Germinal center (tissue), 1 donor: ENCODE data around the gene P2RY2.

Experiments used
- DNase-seq: peaks from one replicate; pipeline ENCODE4 v3.0.0; 2012; ENCODE audit warnings: mixed read lengths, low spot score

Gene P2RY2

DNA sequence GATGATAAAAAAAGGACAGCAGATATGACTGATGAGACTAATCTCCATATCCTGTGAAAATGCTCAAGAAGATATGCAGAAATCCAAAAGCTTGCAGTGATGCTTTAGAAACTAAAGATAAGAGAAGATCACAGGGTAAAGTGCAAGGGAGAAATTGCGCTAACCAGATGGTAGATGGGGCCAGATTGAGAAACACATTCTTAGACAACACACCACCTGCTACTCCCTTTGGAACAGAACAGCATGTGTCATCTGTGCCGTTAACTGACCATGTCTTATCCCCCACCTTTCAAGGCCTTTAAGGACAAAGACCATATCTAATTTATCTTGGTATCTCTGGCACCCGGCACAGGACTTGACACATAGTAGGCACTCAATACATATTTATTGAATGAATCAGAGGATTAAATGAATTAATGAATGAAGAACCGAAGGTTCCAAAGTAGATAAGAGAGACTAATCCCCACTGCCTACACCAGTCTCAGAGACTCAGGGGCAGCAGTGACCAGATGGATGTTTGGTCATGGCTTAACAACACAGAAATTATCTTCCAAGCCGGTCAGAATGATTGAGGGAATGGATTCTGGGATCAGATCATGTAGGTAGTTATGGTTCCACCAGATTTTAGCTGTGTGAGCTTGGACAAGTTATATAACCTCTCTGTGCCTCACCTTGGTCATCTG is 12.3 kb upstream of the P2RY2 start:
- no peak for DNase-seq

DNA sequence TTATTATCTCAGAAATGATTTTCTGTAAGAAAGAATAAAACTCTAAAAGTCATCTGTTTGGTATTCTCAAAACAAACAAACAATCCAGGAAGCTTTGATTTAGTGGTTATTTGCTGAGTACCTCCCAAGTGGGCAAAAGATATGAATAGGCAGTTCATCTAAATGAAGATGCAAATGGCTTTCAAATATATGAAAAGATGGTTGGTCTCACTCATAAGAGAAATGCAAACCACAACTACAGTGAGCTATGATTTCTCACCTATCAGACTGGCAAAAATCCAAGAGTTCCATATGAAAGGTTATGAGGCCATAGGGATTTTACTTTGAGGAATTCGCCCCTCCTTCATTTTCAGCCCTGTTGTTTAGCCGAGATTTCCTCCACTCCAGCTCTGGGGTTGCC is 11.3 kb upstream of the P2RY2 start:
- no peak for DNase-seq

DNA sequence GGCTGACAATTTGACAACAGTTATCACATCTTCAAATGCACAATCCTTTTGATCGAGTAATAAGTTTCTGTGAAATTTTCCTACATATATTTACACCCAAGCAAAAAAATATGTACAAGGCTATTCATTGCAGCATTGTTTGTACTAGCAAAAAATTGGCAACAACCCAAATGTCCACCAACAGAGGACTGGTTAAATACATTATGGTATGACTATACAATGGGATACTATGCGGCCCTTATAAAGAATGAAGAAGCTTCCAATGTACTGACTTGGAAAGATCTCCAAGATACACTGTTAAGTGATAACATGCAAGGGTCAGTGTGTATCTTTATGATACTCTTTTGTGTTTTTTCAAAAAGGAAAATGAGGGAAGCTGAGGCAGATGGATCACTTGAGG is 8.2 kb upstream of the P2RY2 start:
- DNase-seq = no peak

DNA sequence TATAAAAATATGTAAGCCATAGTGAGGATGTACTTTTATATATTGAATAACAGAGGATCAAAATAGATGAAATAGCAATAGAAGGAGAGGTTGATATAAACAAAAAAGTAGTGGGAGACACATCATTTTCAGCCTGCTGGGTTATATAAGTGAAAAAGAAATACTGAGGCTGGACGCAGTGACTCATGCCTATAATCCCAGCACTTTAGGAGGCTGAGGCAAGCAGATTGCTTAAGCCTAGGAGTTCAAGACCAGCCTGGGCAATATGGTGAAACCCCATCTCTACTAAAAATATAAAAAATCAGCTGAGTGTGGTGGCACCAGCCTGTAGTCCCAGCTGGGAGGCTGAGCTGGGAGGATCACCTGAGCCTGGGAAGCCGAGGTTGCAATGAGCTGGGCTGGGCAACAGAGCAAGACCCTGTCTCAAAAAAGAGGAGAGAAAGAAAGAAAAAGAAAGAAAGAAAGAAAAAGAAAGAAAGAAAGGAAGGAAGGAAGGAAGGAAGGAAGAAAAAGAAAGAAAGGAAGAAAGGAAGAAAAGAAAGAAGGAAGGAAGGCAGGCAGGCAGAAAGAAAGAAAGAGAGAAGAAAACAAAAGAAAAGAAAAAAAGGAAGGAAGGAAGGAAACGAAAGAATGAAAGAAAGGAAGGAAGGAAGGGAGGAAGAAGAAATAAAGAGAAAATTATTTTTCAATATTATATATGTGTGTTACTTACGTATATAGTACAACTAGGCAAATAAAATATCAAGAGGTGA is 7.0 kb upstream of the P2RY2 start:
- no peak for DNase-seq

DNA sequence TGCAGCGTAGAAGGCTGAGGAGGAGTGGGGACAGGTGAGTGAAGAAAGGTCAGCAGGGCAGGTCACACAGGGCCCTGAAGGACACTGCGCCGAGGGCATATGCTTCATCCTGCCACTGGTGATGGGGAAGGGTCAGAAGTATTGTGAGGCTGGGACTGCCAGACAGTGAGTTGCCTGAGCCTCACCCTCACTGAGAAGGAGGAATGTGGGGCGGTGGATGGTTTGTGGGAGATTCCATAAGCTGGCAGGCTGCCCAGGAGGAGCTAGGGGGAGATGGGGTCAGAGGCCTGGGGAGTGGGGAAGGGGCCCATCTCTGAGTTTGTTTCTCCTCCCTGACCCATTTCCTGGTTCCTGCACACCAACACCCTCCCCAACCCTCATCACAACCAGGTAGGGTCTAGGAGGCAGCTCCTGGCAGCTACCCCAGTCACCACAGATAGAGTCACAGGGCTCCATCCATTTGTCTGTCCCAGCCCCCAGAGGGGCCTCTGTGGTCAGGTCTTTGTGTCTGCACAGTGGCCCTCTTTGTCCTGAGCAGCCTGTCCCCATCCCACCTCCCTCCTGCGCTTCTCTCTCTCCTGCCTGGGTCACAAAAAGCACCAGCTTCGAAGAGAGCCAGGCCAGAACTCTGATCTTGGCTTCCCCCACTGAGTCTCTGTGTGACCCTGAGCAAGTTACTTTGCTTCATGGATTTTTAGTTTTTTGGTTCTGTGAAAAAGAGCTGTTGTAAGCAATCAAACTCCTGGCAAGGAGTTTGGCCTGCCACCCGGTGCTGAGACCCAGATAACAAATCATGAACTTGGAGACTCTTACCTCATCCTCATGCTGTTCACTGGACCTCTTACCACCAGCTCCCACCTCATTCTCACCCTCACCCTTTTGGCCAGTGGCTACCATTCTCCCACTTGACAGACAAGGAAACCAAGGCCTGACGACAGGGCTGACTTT is 4.6 kb upstream of the P2RY2 start:
- no peak for DNase-seq

DNA sequence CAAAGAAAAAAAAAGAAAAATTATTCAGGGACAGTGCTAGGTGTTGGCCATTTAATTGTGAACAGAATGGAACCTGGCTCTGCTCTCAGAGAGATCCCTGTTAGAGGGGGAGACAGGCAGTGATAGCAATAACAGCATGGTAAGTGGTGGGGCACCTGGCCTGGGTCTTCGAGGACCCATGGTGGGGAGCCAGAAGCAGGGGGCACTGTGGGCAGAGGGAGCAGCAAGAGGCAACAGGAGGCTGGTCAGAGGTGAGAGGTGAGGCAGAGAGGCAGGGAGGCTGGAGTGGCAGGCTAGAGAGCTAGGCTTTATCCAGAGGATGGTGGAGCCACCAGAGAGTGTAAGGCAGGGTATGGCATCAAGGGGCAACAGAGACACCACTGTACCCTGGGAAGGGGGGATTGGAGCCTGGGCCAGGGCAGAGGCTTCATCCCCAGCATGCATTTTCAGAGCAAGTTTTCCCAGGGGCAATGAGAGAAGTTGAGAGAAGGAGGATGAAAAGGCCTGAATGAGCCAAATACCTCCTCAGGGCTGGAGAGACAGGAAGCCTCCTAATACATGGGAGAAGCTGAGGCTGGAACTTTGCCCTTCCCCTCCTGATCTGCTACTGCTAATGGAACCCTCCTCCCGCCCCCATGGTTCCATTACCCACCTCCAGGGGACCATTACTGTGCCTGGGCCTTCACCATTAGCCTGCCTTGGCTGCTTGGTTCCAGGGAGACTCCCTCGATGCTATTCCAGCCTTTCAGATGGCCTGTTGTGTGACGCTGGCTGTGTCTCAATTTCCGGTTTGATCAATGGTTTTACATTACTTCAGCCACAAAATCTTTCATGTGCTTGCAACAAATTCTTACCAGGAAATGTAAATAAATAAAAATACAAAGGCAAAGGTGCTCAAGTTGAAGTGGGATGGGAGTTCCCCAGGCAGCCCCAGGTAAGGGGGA is 2.6 kb upstream of the P2RY2 start:
- DNase-seq = no peak

DNA sequence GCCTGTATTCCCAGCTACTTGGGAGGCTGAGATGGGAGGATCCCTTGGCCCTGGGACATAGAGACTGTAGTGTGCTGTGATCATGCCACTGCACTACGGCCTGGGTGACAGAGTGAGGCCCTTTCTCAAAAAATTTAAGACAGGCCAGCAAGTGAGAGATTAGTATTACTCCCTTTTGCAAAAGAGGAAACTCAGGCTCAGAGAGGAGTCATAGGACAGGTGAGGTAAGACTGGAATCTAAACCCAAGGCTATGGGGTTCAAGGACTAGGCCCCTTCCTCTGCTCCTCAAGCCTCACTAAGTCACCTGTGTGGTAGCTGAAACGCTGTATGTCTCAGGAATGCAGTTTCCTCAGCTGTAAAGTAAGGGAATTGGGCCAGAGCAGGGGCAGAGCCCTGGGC is 1.6 kb upstream of the P2RY2 start:
- DNase-seq = no peak

DNA sequence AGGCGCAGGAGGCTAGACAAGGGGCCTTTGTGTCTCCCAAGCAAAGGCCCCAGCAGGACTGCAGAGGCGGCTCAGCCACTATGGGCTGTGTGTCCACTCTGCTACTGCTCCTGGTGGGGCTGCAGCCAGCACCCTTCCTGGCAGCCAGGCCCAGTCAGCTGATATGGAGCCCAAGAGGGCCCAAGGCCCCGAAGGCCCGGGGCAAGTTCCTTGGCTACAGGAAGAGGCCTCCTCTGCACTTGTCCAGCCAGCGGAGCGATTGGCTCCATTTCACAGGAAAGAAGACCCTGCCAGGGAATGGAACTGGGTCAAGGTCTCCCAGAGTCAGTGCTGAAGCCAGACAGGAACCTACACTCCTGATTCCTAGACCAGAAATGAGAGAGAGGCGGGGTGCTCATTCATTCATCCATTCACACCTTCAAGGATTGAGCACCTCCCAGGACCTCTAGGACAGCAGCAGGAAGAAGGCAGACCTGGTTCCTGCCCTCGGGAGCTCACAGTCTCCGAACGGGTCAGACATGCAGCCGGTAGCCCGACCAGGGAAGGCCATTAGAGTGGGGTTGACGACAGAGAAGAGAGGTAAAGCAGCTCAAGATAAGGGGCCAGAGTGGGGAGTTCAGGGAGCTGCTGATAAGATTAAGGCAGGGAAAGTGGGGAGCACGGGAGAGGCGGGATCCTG is 811 bp upstream of the P2RY2 start:
- no peak for DNase-seq

DNA sequence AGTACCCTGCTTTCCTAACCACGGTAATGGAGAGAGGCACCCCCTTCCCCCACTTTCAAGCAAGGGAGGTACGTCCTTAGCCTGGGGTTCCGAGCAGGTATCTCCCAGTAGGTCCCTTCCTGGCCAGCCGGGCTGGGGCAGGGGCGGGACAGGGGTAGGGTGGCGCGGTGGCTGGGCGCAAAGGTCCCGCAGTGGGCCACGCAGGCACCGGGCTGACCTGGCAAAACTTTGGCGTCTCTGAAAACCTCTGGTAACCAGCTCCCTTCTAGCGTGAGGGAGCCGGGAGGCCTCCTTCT is 323 bp upstream of the P2RY2 start:
- no peak for DNase-seq

DNA sequence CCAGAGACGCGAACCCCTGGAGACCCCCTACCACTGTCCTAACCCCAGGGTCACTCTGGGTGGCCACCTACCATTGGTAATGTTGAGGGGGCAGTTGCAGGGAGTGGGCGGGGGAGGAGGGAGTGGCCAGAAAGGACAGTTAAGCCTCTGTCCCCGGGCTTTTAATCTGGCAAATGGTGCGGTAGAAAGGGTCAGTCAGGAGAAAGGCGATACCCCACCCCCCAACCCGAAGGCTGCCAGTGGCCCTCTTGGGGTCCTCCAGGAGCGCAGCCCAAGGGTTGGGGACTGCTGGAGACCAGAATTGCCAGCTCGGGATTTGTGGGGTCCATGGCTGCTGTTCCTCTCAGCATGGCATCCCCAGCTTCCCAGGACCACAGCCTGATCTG is 742 bp downstream of the P2RY2 start:
- no peak for DNase-seq

DNA sequence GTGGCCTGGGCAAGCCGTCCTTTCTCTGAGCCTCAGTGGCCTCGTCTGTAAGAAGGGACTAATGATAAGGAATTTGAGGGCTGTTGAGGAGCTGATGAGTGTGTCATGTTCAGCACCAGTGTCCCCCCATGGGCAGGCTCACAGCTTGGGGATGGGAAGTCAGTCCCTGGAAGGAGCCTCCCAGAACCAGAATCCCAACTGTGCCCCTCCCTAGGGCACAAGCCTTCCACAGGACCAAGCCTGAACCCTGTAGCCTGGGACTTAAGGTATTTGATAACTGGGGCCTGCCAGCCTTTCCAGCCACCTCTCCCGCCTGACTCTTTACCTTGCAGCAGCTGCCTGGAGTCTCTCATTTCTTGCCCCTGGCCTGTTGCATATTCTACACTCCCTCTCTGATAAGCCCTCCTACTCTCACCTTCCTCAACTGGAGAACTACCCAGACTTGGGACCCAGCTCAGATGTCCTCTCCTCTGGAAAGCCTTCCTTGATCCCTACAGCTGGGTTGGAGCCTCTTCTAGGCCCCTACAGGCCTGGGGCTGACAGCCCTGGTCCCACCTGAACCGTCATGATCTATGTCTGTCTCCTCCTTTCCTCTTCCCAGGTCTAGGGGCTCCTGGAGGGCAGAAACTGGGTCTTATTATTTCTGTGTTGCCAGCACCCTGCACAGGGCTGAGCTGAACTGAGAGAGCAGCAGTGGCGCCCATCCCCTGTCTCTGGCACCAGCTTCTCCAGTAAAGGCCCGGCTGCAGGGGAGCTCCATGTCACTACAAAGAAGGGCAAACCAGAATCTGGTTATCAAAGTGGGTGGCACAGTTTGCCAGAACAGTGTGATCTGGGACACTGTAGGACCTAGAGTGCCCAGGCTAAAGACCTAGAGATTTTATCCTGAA is 1.6 kb downstream of the P2RY2 start:
- DNase-seq = no peak

DNA sequence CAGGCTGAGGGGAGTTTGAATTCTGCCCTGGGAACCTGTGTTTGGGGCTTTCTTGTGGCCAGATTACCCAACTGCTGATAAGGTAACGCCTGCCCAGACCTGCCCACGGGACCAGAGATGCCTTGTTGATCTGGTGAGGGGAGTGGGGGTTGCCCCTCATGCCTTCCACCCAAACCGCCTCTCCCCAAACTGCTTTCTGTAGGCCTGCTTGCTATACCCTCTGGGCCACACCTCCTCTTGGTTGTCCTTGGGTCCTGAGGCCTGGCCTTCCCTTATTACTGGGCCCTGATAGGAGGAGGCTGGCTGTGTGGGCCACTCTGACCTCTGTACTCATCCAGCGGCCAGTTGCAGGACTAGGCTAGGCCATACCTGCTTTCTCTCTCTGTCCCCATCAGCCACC is 3.4 kb downstream of the P2RY2 start:
- DNase-seq = no peak

DNA sequence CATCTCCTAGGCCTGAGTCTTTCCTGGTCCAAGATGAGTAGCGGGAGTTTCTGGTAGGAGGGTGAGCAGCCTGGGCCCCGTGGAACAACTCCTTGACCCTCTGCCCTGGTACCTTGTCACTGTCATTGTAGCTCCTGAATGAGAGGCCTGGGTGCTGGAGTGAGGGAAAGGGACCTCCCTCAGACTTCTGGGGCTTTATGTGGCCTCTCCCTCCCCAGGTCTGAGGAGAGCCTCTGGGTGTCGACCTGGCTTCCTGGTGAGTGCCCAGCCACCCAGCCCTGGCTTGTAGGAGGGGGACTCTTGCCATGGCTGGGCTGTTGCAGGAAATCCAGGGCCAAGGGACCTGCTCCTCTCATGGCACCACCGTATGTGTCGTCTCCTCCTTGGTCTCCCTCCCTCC is 3.9 kb downstream of the P2RY2 start:
- DNase-seq = no peak

DNA sequence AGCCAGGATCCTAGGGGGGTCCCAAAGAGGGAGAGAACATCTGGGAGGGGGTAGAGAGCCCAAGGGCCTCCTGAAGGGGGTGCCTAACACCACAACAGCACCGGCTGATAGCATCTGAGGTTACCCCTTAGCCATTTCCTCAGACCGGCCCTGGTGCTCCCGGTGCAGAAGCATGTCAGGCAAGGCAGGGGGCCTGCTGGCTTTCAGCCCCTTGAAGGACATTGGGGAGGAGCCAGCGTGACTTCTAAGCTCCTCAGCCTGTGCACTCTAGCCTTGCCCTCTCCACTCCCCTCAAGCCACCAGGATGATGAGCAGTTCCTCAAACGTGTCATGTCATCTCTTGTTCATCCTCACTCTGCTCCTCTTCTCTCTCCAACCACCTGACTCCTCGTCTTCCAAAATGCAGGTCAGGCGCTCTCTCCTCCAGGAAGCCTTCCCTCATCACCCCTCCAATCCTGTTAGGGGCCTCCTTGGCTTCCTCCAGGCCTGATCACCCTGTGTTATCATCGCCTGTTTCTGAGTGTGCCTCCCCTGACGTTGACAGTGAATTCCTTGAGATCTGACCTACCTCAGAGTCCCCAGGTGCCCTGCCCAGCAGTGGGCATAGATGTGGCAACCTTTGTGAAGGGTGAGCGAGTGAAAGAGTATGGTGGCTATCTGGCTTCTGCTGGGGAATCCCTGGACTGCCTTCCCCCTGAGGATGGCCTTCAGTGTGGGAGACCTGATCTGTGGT is 6.1 kb downstream of the P2RY2 start:
- DNase-seq = no peak

DNA sequence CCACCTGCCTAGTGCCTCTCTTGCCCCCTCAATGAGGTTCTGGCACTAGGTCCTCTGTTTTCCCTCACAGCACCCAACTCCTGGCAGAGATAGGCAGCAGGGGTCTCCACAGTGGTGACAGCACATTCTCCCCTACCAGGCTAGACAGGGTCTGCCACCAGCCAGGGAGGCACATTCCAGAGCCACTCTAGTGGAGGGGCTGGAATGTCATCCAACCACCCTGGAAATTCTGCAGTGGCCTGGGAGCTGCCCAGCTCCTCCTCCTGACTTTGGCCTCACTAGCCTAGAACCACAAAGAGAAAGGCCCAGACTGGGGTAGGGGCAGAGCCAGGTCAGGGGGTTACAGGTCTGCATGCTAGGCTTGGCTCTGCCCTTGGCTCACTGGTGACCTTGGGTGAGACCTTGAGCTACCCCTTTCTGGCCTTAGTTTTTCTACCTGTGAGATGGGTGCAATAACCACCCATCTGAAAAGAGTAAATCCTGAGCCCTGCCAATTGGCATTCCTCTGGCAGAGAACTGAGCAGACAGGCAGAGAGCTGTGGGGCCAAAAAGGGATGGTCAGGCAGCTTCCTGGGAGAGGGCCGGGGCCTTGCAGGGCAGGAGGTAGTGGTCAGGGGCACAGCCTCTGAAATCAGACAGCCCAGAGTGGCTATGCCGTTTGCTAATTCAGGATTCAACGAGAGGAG is 7.1 kb downstream of the P2RY2 start:
- DNase-seq = no peak

DNA sequence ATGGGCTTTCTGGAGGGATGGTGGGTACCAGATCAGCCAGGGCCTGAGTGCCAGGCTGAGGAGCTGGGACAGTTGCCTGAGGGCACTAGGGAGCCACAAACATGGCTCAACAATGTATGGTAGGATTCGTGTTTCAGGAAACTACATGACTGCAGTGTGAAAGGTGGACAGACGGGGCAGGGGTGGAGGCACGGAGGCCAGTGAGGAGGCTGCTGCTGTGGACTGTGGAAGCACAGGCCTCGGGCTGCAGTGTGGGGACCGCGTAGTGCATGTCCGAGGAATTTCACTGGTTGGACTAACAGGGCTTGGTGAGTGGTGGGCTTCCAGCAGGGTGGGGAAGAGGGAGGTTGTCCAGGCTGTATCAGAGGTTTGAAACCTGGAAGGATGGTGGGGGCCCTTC is 7.8 kb downstream of the P2RY2 start:
- DNase-seq = no peak

DNA sequence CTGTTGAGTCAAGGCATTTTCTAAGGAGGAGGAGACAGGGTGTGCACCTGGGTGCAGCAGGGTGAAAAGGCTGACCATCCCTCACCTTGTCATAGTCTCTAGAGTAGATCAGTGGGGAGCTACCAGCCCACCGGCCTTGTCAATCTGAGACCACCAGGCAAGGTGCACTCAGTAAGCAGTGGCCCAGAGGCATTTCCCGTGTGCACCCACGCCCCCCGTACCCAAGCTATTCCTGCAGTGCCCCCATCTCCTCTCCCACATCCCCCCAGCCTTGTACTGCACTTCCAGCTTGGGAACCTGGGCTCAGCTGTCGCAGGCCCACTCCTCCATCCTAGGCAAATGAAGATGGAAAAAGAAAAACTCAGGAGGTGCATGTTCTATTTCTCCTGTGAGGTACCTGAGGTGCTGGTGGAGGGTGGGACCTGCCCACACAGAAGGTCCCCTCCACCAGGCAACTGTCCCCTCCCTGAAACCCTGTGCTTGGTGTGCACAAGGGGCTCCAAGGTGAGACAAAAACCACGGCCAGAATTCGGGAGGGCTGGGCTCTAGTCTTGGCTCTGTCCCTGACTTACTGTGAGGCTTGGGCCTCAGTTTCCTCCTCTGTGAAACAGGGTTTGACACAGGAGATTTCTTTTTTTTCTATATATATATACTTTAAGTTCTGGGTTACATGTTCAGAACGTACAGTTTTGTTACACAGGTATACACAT is 8.4 kb downstream of the P2RY2 start:
- DNase-seq = no peak

DNA sequence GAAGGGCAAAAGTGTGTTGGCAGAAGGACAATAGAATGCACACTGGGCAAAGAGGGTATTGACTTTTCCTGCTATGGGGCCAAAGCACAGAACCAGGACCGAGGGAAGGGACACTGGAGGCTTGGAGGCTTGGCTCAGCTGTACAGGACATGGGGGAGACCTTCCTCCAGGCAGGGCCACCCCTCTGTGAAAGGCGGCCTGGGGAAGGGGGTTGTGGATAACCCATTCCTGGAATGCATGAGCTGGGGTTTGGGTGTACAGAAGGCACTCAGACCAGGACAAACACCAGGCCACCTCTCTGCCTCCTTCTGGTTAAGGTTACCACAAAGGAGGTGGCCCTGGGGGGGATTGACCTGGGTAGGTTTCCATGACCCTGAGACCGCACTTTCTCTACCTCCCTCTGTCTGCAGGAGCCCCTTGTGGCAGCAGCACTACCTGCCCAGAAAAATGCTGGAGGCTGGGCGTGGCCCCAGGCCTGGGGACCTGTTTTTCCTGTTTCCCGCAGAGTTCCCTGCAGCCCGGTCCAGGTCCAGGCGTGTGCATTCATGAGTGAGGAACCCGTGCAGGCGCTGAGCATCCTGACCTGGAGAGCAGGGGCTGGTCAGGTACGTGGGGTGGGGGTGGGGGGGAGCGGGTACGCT is 9.6 kb downstream of the P2RY2 start:
- no peak for DNase-seq
